DOHH2 (cell line): ENCODE data around the gene RBM44.
"Not testable (repeated sequence)": the region's sequence is repeated elsewhere in the genome, so short reads cannot be mapped to it uniquely, and the experiment has no call there.

ENCODE experiments used
- EZH2phosphoT487 ChIP-seq: fragments of 200-600 bp; sonication (generic); IDR thresholded peaks from 2 replicates; pipeline ENCODE4 v1.6.1; 2017; ENCODE audit warnings: borderline replicate concordance, mild to moderate bottlenecking, antibody characterized with exemption, low read length, moderate library complexity, mixed read lengths
- TF ChIP-seq, protein P1 (sequence below): fragments of 200-600 bp; sonication (generic); IDR thresholded peaks from one replicate; pipeline ENCODE4 v1.5.1; 2014; ENCODE audit warnings: antibody characterized with exemption, mild to moderate bottlenecking, low read depth, low read length; ENCODE audit not compliant: poor library complexity, severe bottlenecking

- TF ChIP-seq, protein P1, sequence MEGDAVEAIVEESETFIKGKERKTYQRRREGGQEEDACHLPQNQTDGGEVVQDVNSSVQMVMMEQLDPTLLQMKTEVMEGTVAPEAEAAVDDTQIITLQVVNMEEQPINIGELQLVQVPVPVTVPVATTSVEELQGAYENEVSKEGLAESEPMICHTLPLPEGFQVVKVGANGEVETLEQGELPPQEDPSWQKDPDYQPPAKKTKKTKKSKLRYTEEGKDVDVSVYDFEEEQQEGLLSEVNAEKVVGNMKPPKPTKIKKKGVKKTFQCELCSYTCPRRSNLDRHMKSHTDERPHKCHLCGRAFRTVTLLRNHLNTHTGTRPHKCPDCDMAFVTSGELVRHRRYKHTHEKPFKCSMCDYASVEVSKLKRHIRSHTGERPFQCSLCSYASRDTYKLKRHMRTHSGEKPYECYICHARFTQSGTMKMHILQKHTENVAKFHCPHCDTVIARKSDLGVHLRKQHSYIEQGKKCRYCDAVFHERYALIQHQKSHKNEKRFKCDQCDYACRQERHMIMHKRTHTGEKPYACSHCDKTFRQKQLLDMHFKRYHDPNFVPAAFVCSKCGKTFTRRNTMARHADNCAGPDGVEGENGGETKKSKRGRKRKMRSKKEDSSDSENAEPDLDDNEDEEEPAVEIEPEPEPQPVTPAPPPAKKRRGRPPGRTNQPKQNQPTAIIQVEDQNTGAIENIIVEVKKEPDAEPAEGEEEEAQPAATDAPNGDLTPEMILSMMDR = not testable (repeated sequence)
- TF ChIP-seq EZH2phosphoT487 = not testable (repeated sequence)
Observed at GRCh38 chr2:237848940-237849339, 50.4 kb downstream of the RBM44 start.
